T47D (cell line): ENCODE results near the gene FBXO24.
A peak's percentile ranks its signal among the peaks of the same experiment; 100 is the strongest.
"Not testable (repeated sequence)": the region's sequence is repeated elsewhere in the genome, so short reads cannot be mapped to it uniquely, and the experiment has no call there.

Experiments used
- DNase-seq, 2 experiments: peaks; one replicate each; pipeline versions ENCODE4 v3.0.0 to v3.0.0-alpha.2; 2011 to 2012; ENCODE audit warnings: low read depth in 1 of 2, low spot score in 1 of 2
- JUND ChIP-seq: IDR thresholded peaks from 2 replicates; pipeline ENCODE4 v1.6.1; 2012; ENCODE audit warnings: low read depth
- in situ Hi-C: cut with HindIII; loops from 2 replicates; pipeline ENCODE4 v1.10.0; 2016; ENCODE audit warnings: low sequenced_read_pairs, low pct_unique_long_range_greater_than_20kb

The FBXO24 gene, protein sequence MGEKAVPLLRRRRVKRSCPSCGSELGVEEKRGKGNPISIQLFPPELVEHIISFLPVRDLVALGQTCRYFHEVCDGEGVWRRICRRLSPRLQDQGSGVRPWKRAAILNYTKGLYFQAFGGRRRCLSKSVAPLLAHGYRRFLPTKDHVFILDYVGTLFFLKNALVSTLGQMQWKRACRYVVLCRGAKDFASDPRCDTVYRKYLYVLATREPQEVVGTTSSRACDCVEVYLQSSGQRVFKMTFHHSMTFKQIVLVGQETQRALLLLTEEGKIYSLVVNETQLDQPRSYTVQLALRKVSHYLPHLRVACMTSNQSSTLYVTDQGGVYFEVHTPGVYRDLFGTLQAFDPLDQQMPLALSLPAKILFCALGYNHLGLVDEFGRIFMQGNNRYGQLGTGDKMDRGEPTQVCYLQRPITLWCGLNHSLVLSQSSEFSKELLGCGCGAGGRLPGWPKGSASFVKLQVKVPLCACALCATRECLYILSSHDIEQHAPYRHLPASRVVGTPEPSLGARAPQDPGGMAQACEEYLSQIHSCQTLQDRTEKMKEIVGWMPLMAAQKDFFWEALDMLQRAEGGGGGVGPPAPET

DNA sequence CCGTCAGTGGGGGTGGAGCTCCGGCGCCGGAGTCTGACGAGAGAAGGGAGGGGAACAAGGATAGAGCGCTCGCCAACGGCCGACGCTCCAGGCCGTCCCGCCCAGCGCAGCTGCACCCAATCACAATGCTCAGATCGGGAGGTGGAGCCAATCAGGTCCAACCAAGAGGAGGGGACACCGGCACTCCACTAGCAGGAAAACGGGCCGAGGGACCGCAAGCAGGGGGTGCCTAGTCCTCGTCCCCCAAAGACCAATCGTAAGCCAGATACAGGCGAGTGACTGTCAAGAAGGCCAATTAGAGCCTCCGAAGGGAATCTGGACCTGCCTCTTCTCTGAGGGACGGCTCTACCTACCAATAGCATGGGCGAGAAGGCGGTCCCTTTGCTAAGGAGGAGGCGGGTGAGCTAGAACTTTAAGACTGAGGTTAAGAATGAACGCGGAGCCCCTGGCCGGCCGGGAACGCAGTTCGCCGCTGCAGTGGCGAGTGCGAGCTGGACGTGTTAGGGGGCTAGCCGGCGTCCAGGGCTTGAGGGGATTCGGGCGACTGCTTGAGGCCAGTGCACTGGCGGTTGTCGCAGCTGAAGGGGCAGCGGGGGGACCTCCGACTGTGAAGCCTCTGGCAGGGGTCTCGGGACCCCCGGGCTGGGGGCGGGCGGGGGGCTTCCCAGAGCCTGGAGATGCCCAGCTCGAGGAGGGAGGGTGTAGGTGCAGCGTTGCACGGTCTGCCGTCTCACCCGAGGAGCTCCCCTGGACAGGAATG lies at the start of gene FBXO24:
Gene FBXO24 (plus strand): TSS at position 63 of the 760 bp plus-strand sequence. CDS start 298 bp downstream, at position 361.
- in situ Hi-C loops, result no loop called here
- peak; percentile 98 to 99 for DNase-seq
- TF ChIP-seq JUND, result no peak

DNA sequence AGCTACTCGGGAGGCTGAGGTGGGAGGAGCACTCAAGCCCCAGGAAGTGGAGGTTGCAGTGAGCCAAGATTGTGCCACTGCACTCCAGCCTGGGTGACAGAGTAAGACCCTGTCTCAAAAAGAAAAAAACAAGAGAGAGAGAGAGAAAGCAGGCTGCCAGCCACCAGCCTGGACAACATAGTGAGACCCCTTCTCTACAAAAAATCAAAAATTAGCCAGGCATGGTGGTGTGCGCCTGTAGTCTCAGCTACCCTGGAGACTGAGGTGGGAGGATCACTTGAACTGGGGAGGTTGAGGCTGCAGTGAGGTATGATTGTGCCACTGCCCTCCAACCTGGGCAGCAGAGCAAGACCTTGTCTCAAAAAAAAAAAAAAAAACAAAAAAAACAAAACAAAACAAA lies 49.4 kb upstream of the FBXO24 start:
- DNase-seq, in situ Hi-C loops: not testable (repeated sequence)

DNA sequence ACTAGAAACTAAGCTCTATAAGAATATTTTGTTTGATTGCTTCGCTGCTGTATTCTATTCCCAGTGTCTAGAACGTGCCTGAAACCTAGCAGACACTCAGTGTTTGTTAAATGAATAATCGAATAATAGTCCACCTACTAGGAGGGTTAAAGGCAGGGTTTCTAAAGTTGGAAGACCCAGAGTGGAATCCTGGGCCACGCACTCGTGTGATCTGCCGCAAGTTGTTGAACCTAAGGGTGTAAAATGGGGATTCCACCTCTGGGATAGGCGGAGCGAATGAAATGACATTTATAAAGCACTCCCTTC lies 47.8 kb upstream of the FBXO24 start:
- no peak for TF ChIP-seq JUND
- no peak for DNase-seq
- in situ Hi-C loops, result no loop called here

DNA sequence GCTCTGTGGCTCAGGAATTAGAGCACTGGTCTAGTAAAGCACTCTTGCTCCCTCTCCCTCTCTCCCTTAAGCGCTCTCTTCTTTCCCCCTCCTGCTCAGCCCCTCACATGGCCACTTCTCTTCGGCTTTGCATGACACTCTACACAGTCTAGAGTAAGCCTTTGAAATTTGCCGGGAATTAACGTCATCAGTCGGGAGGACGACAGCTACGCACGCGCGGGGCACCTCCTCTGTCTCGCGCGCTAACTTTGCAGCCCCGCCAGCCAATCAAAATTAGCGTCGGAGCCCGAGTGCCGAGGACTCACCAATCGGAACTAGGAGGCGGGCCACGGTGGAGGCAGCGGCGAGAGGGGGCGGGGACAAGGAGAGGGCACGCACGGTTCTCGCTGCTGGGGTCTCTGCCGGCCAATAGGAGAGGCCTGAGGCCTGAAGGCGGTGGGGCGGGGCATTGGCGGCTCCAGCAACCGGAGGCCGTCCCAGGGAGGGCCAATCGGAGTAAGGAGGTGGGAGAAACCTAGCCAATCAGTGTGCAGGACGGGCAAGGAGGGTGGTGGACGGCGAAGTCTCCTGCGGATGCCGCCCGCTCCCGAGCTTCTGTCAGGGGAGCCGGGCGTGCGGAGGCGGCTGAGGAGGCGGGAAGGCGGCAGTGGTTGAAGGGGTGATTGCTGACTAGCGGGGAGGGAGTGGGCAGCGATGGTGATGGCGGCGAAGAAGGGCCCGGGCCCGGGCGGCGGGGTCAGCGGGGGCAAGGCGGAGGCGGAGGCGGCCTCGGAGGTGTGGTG lies 47.3 kb upstream of the FBXO24 start, which contains the start of gene AGFG2:
Gene AGFG2 (plus strand): TSS at position 550 of the 782 bp plus-strand sequence. CDS start 144 bp downstream, at position 694.
- DNase-seq, result peak; percentile 96 to 99
- no peak for TF ChIP-seq JUND
- in situ Hi-C loops, result no loop called here

DNA sequence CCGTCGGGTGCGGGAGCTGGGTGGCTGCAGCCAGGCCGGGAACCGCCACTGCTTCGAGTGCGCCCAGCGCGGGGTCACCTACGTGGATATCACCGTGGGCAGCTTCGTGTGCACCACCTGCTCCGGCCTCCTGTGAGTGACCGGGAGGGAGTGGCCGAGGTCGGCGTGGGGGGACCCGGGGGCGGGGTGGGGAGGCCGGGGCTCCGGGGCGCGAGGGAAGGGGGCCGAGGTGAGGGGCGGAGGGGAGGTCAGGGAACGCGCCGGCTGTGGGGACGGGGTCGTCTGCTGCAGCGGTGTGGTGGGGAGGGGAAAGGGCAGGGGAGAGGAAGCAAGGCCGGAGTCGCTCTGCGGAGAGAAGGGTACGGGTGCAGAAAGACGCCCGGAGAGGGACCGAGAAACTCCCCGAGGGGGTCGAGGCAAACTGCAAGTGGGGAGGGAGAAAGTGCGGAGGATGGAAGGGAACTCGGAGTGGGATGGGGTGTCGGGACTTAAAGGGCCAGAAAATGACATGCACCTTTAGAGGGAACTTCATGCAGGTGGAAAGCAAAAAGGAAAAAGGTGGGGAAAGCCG lies 46.6 kb upstream of the FBXO24 start:
- in situ Hi-C loops, result no loop called here
- DNase-seq, result no peak
- TF ChIP-seq JUND, result no peak

DNA sequence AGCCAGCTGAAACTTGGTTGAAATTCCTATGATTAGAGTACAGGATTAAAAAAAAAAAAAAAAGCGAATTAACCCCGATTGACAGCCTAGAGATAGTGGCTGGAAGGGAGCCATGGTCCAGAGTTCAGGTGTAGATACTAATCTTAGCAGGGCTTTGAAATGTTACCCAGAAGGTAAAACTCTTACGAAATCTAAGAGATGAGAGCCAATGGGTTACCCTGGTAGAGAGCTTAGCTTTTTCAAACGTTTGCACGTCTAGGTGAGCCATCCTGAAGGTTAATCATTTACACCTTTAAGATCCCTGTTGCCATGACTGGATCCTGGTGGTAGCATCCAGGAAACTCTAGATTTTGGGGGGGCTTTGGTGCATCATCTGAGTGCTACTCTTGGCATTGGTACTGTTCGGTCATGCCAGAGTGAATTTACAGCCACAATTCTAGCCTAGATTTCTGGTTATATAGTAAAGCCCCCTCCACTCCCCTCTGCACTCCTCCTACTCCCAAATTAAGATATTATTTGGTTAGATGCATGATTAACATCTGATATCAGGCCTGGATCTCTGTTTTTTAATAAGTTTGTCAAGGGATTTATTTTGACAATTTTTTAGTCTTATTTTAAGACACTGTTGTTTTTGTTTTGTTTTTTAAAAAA lies 45.9 kb upstream of the FBXO24 start:
- no peak for DNase-seq
- TF ChIP-seq JUND, result no peak
- in situ Hi-C loops, result no loop called here

DNA sequence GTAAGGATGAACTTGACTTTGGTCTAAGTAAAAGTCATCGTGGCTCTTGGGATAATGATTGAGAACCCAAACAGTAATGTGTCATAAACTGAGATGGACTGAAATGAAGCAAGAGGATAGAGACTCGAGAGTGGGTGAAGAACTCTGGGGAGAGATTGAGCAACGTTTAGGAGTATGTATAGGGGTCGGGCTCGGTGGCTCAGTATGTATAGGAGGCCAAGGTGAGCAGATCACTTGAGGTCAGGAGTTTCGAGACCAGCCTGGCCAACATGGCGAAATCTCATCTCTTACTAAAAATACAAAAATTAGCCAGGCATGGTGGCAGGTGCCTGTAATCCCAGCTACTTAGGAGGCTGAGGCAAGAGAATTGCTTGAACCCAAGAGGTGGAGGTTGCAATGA lies 44.8 kb upstream of the FBXO24 start:
- DNase-seq, in situ Hi-C loops: not testable (repeated sequence)

DNA sequence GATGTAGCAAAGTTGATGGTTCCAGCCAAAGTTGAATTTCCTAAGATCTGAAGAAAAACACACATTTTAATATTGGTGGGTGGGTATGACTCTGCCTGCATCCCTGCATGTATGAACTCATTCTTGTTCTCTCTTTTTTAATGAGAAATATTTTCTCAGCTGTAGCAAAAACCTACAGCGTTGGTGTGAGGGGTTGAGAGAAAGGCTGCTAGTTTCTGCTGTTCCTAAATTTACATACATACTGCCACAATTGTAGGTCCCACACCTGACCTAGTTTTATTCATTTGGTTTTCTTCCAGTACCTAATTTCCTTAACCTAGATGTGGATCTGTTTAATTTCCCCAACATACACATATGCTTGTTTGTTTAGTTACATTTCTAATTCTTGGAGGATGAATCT lies 42.5 kb upstream of the FBXO24 start:
- no peak for TF ChIP-seq JUND
- in situ Hi-C loops, result no loop called here
- no peak for DNase-seq

DNA sequence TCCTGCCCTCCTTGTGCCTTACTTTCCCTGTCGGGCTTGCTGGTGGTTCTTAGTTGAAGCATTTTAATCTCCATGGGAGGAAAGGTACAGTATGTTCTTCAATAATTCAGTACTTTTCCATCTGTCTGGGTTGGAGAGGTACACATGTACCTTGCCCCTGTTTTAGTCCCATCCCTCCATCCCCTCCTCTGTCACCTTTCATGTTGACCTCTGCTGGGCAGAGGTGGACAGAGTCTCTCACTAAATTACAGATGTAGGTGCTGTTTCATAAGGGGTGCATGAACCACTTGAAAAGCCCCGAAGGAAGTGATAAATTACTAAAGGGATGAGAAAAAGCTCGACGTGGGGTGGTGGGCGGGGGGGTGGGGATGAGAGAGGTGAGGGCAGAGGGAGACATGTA lies 41.7 kb upstream of the FBXO24 start:
- no peak for TF ChIP-seq JUND
- DNase-seq, result no peak
- in situ Hi-C loops, result no loop called here

DNA sequence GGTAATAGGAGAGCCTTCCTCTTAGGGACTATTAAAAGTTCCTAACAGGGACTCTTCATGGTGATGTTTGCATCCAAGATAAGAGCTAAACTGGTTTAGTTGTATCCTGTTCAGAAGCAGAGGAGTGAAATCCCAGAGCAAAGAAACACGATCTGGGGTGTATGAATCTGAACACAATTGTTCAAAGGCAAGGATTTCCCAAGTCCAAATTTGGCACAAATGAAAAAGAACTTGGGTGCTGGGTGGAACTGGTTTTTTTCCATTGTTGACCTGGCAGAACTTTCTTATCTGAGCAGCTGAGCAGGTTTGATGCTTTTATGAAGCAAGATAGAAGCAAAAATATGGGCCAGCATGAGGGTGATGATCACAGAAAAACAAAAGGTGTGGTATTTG lies 41.2 kb upstream of the FBXO24 start:
- TF ChIP-seq JUND, result no peak
- DNase-seq, result no peak
- in situ Hi-C loops, result no loop called here

DNA sequence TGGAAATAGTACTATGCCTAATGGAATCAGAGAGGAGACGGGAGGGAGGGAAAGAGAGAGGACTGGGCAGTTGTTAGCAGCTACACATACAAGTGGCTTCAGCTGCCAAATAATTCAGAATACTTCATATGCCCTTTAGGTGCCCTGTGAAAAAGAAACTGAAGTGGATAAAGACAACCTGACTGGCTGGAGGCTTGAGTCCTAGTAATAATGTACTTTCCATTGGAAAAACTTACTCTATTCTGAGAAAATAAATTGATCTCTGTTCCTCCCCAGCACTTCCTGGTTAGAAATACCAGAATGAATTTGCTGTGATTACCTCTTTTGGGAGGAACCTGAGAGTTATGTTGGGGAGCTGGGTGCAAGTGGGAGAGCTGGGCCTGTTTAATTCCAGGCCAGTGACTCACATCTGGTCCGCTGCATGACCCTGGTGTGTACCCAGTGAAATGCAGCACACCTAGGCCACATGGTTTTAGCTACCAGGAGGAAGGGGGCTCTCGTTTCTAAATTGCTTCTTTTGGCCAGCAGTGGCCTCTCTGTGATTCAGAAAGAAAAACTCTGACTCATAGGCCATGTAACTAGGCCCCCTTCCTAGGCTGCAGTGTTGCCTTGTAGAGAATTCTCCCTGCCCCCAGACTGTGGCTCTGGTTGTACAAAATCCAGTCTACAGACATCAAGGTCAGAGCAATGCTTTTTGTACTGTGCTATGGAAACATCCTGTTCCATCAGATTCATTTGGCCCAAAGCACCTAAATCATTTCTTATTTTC lies 40.6 kb upstream of the FBXO24 start:
- no peak for TF ChIP-seq JUND
- no peak for DNase-seq
- in situ Hi-C loops, result no loop called here
